T-helper 9 cell (primary cell): Measurements from ENCODE around the gene BBS9.

Experiments used
- DNase-seq: peaks from one replicate; pipeline ENCODE4 v3.0.0-alpha.2; 2020

The BBS9 gene

DNA sequence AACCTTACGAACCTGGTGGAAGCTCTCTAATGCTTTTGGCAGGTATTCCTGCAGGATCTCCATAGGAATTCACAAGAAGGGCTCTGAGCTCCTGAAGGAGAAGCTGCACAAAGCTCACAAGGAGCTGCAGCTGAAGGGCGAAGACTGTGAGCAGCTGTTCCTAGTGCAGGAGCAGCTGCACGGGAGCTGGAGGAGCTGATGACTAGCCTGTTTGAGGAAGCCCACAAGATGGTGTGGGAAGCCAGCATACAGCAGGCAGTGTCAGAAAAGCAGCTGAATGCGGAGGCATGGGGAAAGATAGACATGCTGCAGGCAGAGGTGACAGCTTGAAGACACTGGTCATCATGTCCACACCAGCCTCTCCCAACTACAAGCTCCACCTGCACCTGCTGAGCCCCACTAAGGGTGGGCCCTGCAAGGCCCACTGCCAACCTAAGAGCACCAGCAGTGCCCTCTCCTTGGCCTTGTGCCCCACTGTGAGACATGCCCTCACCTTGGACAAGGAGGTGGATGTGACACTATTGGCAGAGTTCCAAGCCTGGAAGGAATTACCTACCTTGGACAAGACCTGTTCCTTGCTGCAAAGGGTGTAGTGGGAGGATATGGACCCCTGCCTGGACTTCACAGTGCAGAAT lies 250.6 kb downstream of the BBS9 start:
- DNase-seq, result no peak

DNA sequence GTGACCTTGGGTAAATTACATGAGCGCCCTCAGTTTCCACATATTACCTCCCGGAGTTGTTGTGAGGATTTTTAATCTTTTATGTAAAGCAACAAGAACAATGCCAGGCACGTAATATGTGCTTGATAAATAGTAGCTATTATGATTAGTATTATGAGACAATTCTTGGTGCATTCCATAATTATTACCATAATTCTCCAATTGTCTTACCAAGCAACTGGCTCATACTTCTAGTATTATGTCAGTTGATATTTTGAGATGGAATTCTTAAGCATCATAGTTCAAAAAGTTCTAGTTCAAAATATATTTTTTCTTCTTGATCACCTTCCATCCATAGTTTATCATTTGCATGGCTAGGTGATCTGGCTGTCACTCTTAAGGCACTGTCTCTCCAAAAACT lies 259.0 kb downstream of the BBS9 start:
- no peak for DNase-seq

DNA sequence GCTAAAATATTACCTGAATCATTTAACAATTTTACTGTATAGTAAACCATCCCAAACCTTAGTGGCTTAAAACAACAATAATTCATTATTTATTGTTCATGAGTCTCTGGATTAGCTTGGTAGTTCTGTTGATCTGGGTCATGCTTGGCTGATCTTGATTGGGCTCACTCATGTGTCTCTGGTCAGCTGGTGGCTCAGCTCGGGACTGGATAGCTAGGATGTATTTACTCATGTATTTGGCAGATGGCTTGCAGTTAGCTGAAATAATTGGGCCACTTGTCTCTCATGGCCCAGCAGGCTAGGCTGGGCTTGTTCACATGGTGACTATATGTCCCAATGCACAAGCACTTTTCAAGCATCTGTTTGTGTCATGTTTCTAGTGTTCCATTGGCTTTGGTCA lies 262.8 kb downstream of the BBS9 start:
- DNase-seq, result no peak

DNA sequence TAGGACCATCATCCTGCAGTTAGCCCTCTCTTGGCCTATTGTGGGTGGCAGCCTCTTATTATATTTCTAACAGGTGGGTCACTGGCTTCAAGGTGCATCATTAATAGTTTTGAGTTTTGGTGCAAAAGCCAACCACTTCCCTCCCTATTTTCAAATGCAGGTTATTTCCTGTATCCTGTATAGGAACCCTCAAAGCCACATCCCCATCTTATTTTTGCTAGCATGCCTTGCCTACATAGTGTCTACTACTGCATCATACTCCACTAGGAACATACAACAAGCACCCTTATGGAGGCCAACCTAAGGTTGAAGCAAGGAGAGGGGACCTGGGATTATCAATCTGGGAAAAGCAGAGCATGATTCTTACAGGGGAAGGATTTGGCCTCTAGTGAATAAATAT lies 264.4 kb downstream of the BBS9 start:
- no peak for DNase-seq

DNA sequence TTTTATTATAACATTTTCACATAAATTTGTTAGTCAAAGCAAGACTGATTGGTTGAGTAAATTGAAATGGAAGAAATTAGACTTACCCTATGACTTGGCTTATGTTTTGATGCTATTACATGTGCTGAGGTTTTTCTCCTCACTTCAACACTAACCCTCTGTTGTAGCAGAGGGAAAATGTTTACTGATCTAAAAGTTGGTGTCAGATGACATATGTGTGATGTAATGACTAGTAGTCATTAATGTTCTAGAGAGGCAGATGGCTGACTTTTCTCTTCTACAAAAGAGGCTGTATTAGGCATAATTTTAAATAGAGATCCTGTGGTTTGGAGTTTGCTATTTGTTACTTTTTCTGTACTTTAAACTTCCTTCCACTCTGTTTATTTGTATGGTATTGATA lies 266.0 kb downstream of the BBS9 start:
- DNase-seq, result no peak

DNA sequence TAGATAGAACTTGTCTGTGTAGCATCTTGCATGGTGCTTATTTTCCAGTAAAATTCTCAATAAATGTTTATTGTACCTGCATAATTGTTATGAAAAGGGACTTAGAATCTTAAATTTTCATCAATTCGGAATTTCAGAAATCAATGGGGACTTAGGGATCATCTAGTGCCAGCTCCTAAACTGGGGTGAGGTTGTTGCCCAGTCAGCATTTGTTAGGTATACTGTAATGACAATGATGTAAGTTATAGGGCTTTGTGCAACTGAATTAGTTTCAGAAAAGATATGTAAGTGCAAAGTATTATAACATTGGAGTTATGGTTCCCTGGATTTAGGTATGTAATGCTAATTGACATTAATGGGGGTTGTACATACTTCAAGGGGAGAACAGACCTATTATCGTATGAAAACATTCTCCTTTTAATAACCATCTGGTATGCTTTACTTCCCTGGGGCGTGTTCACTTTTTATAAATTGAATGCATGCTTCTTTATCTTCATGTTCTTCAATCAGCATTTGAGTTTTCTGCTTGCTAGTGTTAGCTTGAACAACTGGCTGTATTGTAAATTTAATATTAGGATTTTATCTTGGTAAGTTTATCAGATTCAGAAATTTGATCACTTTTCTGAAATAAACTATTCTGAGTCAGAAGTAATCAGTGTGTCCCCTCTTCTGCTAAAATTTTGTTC lies 270.3 kb downstream of the BBS9 start:
- DNase-seq, result no peak

DNA sequence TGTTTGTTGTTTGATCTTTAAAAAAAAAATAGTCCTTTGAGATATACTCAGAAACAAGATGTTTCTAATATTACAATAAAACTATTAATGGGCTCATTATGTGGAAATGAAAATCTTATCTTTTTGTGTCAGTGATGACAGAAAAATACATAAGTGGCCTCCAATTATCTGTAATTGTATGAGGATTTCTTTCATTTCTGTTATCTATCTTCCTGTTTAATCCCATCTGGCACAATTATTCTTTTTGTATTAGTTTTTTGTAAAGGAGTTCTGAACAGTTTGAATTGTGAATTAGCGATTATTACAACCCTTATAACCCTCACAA lies 270.8 kb downstream of the BBS9 start:
- DNase-seq, result no peak

DNA sequence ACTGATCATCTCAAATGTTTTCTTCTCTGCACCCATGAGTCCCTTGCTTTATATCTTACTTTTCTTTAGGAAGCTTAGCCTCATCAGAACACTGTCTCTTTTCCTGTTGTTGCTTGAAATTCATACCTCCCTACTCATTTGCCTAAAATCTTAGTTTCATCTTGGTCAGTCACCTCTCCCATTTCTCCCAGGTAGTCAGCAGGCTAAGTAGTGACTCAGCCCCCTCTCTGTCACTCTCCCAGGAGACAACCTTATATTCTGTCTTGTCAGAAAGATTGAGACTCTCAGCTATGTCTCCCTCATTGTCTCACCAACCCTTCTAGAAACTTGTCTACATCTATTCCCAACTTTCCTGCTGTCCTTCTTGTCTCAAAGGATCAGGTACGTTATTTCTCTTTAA lies 280.9 kb downstream of the BBS9 start:
- DNase-seq, result no peak

DNA sequence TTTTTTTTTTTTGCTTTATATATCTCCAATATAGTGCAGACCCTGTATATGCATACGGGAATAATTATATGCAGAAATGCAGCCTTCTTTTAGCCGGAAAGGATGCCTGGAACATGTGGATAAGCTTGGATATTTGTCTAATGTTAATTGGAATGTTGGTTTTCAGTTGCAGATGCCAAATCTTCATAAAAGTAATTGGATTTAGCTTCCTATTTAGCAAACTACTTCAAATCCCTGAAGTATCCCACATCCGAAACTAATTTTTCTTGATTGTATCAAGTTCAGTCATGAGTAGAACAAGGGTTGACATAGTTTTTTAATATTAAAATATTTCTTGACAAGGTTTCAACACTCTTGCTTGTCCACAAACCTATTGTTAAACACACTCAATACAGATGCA lies 281.7 kb downstream of the BBS9 start:
- DNase-seq, result no peak

DNA sequence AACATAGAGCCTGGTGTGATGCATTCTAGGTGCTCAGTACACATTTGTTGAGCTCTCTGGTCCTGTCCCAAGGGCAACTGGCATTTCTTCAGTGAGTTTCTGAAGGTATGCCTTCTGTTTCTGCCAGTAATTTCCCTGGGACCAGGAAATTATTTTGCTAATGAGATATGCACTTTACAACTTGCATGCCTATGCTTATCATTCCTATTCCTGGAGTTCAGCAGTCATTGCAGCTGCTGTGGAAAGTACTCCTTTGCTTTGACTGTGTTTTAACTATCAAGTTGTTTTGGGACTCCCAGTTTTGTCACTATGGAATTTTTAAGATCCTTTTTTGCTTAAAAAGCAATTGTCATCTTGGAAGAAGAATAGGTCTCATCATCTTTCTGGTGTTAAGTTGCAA lies 283.0 kb downstream of the BBS9 start:
- no peak for DNase-seq

DNA sequence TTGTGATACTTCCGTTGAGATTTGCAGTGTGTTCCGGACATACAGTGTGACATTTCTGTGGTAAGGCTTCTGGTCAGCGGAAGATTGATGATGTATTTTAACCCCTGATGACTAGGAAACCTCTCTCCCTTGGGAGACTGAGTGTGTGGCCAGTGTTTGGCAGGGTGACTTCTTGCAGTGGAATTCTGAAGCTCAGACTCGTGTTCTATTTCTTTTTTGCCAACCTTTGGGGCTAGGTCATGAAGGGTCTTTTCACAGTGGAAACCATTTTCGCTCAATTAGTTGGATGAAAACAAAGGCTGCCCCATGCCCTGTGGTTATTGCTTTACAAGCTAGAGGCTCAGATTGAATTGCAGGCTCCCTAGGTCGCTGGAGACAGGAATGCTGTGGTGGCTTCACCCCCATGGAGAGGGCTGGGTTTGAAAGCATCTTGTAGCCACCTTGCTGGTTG lies 288.9 kb downstream of the BBS9 start:
- no peak for DNase-seq

DNA sequence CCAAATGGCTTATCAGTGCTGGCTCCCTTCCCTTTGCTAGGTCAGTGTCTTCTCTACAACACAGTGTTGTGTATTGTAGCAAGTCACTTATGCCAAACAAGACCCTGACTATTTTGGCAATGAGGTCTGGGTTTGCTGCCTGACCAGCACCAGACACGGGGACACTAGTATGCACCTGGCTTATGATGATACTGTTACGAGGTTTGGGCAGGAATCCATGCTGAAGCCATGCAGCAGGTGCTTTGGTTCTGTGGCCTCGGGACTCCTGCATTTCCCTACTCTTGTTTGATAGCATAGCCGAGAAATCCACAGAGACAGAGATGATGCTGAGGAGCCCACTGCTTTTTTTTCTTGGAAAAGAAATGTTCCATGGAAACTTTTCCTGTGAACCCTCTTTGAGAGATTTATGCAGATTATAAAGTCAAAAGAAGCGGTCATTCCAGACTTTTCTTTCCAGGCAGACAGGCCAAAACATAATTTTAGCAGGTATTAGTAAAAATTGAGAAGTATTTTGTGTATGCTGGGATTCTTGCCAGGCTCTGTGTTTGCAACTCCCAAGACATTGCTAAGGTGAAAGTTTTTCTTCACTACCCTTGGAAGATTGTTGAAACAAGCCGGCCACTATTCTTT lies 291.1 kb downstream of the BBS9 start:
- no peak for DNase-seq

DNA sequence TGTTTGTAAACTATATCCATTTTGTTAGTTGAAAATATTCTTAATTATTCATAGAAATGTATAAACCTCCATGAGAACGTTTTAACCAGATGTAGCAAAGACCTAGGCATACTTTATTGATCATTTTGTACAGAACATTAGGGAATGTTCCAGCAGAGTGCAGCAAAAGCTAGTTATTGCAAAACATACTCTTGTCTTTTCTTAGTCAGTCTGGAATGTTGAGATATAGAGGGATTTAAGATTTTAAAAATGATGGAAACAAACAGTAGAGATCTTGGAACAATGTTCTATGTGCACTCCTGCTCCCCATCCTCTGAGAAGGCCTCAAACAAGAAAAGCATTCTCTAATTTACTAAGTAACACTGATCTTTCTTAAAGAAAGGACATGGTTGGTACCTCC lies 292.1 kb downstream of the BBS9 start:
- no peak for DNase-seq

DNA sequence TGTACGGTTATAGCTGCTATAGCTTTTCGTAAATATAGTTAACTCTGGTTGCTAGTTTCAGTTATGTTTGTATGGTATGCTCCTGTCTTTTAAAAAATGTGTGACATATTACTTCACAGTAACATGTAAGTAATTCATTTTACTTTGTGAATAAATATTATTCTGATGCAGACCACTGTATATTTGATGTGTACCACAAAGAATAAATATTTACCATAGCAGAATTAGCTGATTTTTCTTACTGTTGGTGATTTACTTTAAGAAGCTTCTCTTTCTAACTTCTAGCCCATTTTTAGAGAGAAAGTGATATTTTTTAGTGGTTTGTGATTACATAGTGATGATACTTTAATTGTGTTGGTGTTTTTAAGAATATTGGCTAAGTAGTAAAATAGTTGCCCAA lies 292.8 kb downstream of the BBS9 start:
- DNase-seq, result no peak

DNA sequence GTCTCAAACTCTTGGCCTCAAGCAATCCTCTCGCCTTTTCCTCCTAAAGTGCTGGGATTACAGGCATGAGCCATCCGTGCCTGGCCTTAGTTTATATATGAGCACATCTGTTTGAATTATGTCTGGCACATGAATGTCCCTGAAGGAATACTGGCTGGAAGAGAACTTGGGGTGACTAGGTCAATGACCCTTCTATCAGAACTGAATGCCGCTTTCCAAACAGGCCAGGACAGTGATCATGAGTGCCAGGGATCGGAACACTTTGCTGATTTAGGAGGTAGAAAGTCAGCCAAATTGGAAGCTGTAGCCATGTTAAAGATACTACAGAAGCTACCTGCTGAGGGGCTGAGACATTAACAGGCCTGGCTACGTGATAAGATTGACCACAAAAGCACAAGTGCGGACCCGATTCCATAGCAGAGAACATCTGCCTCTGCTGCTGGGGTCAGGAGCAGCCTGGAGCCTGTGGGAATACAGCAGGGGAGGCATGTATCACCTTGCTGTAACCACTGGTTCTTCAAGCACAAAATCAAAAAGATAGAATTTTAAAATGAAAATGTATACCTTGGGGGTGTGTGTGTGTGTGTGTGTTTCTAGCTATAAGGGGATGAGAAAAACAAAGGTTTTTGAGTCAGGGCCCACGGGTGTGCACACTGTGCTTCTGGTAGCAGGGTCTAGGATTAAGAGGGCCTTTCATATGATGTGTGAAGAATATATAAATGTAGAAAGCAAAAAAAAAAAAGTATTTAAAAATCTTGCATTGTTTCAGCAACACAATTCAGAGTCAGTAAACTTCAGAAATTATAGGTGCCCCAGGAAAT lies 293.7 kb downstream of the BBS9 start:
- DNase-seq, result no peak

DNA sequence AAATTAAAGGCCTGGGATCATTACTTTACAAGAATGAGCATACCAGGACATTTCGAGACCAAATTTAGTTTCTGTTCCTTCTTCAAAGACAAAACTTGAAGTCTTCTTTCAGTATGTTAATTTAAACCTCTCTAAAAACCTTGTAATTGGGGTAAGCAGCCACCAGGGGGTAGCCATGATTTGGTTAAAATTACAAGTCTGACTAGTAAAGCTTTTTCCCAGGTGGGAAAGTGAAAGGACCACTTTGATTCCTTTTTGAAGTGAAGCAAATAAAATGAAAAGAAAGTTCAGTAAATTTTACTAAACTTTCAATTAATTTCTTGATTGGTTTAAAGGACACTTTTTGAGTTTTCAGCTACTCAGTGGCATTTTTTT lies 294.3 kb downstream of the BBS9 start:
- no peak for DNase-seq

DNA sequence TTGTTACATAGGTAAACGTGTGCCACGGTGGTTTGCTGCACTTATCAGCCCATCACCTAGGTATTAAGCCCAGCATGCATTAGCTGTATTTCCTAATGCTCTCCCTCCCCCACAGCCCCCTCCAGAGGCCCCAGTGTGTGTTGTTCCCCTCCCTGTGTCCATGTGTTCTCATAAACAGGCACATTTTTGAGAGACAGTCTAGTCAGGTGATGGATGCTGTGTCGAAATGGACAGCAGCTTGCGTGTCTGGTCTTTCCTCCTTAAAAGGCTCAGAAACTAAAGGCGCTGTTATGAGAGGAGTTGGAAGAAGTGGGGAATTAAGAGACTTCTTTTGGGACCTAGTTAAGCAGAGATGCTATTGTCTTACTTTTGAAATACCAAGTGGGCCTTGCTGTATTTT lies 296.0 kb downstream of the BBS9 start:
- no peak for DNase-seq

DNA sequence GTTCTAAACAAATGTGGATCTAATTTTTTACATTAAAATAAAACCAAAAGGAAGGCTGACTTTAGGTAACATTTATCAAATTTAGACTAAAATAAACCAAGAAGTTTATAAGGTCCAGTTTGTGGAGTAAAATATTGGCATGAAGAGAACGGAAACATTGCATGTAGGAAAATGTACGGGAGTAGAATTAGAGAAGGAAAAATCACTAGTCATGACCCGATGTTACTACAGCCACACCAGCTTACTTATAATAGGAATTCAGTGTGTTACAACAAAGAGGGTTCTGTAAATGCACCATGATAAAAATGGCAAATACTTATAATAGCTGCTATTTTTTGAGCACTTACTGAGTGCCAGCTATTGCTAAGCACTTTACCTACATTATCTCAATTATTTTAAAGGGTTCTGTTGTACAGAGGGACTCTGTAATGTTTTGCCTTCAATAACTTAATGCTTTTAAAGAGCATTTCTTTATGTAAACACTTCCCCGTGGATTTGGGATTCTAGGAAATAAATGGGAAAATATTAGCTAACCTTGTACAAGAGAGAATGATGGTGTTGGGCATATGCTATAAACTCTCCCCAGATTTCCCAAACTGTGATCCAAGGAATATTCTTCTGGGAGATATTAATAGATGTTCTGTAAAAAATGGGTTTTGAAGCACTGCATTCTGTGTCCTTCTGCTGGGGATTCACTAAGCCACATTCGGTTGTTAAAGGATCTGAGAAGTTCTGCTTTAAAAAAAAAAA lies 296.7 kb downstream of the BBS9 start:
- no peak for DNase-seq

DNA sequence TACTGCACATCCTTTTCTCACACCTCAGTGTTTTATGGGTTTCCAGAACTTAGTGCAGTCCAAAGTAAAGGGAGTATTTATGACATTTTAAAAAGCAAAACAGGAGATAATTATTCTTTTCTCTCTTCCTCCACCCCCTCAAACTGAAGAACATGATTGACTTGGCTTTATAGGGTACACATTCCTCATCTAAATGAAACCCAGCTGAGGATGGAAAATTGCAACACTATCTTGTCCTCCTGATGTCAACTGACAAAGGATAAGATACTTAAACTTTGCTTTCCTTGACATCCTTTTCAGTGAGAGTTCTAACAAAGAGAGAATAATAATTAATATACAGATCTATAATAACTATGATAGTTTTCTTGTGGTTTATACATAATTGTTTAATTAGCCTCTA lies 299.1 kb downstream of the BBS9 start:
- no peak for DNase-seq

DNA sequence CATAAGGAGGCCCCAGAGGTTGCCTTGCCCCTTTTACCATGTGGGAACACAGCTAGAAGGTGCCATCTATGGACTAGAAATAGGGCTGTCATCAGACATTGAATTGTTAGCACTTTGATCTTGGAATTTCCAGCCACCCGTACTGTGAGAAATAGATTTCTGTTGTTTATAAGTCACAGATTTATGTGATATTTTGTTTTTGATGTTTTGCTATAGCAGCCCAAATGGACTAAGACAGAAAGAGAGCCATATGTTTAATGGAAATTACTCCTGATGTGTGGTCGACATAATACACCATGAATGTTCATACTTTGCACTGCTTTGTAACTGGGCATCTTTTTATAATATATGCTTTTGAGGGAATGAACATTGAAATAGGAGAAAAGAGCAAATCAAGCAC lies 302.2 kb downstream of the BBS9 start:
- no peak for DNase-seq

DNA sequence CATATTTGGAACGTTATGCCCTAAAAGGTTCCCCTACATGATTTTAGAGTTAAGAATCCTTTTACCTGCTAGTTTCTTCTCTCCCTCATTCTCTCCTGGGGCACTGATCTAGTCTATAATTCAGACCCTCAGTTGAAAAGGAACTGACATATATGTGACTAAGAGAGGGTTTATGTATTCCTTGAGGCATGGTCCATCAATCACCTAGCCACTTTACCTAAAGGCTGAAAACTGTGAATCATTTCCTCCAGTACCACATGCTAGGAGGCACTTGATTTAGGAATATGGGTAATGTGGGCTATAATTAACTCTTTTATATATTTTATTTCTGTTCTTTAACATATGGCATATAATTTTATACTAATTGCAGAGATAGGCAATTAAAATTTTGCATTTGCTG lies 303.5 kb downstream of the BBS9 start:
- DNase-seq, result no peak

DNA sequence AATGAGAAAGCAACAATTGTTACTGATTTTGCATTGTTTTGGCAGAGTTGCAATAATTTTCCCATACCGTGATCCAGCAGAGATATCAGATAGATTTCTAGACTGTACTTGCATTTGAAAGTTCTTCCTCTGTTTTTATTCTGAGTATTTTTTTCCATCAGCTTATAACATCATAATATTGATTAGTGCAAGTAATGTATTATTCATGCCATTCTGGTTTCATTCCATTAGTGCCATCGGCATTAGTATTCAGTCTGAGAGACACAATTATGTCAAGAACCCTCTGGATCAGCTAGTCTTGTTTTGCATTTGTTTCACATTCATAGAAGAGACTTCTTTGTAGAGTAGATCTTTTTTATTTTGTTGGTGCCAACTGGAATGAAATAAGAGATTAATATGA lies 304.0 kb downstream of the BBS9 start:
- DNase-seq, result no peak

DNA sequence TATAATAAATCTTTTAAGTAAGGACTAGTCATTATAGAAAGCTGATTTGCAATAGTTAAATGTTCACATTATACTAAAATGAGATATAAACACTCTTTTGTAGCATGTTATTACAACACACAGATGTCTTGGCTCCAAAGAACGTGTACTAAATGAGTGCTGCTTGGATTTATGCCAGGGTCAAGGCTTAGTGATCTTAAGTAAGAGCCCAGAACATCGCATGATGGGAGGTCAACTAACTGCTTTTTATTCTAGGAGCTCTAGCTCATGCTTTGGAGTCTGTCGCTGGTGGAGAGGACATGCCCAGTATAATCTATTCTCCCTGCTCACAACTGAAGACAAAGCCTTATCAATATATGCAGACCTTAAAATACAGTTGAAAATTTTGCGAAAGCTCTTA lies 315.1 kb downstream of the BBS9 start:
- DNase-seq, result no peak
